ENCODE measurements around the gene BCL3. TPM values are rescaled to one million over a fixed set of nuclear protein-coding genes. Genes with fewer than 3 reads are reported as not detected.
"Not testable (repeated sequence)": the region's sequence is repeated elsewhere in the genome, so short reads cannot be mapped to it uniquely, and the experiment has no call there.

BCL3 gene
- total RNA-seq, 1 experiment from 2014 or later = 37.9 TPM

- no TSS peak for BruUV-seq (replicated peaks)
- no peaks in the 10 kb centered on the region for H3K9me2 ChIP-seq (ENCODE audit: insufficient read depth)
- intact Hi-C loops (cut with micrococcal nuclease) = no loop called here
- no peaks in the 10 kb centered on the region for H3K36me3 ChIP-seq (ENCODE audit: control insufficient read depth in 1 of 2, insufficient read depth in 2 of 2, low read length in 2 of 2)
- POLR2A ChIA-PET = no interaction called here
- H3K4me1 ChIP-seq (ENCODE audit: control insufficient read depth in 1 of 2, insufficient read depth in 2 of 2, low read length in 2 of 2) = peaks cover 53 to 63% of the 10 kb centered on the region in 2 experiments
- no peak overlapping the region for H2AFZ ChIP-seq (ENCODE audit: low read depth, low read length, poor library complexity, severe bottlenecking)
- DNase-seq (ENCODE audit: low read depth, low spot score) (no peak), ATAC-seq (no peak)
- no peaks in the 10 kb centered on the region for H3K27me3 ChIP-seq (ENCODE audit: insufficient read depth, low read length)
- RAD21 ChIA-PET (ENCODE audit: low non-redundant PET in 1 of 2, low total read pairs in 2 of 2, uncharacterized antibody in 2 of 2, unreplicated experiment in 2 of 2) = no interaction called here
- H4K20me1 ChIP-seq (ENCODE audit: insufficient read depth) = no peaks in the 10 kb centered on the region
- CTCF ChIA-PET = interaction anchor here (1.1 to 6.1 kb wide), 3 partner anchors 19 to 109 kb away, joined by 3 to 219 read pairs (median 3); no protein-coding TSS in a partner anchor
- H3K4me2 ChIP-seq (ENCODE audit: low read length) = peak overlapping the region; percentile 9; the same call in 1 of the 2 replicates
- no peak overlapping the region for H3K4me3 ChIP-seq (replicated peaks in 1 of 2; ENCODE audit: low read depth in 1 of 2, low read length in 2 of 2)
- H3K9me3 ChIP-seq (ENCODE audit: control insufficient read depth in 1 of 2, insufficient read depth in 1 of 2, low read depth in 1 of 2, low read length in 2 of 2) = no peaks in the 10 kb centered on the region; a peak in 1 of 4 replicates
- H3K27ac ChIP-seq (ENCODE audit: low read depth, low read length) = no peak overlapping the region
- no peak for TF ChIP-seq SRF (IDR thresholded peaks at IDR 0.05; ENCODE audit: low read depth)
- TF ChIP-seq FOSL1 (IDR thresholded peaks at IDR 0.05; ENCODE audit: low read depth) = no peak
- no peak for TF ChIP-seq SIN3A (IDR thresholded peaks at IDR 0.05; ENCODE audit: low read depth)
- TF ChIP-seq, protein P1, sequence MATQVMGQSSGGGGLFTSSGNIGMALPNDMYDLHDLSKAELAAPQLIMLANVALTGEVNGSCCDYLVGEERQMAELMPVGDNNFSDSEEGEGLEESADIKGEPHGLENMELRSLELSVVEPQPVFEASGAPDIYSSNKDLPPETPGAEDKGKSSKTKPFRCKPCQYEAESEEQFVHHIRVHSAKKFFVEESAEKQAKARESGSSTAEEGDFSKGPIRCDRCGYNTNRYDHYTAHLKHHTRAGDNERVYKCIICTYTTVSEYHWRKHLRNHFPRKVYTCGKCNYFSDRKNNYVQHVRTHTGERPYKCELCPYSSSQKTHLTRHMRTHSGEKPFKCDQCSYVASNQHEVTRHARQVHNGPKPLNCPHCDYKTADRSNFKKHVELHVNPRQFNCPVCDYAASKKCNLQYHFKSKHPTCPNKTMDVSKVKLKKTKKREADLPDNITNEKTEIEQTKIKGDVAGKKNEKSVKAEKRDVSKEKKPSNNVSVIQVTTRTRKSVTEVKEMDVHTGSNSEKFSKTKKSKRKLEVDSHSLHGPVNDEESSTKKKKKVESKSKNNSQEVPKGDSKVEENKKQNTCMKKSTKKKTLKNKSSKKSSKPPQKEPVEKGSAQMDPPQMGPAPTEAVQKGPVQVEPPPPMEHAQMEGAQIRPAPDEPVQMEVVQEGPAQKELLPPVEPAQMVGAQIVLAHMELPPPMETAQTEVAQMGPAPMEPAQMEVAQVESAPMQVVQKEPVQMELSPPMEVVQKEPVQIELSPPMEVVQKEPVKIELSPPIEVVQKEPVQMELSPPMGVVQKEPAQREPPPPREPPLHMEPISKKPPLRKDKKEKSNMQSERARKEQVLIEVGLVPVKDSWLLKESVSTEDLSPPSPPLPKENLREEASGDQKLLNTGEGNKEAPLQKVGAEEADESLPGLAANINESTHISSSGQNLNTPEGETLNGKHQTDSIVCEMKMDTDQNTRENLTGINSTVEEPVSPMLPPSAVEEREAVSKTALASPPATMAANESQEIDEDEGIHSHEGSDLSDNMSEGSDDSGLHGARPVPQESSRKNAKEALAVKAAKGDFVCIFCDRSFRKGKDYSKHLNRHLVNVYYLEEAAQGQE (IDR thresholded peaks at IDR 0.05; ENCODE audit: low read depth) = no peak
- no peak for TF ChIP-seq POLR2A (IDR thresholded peaks at IDR 0.05; ENCODE audit: borderline replicate concordance, extremely low read depth, insufficient read depth, insufficient read length)
- TF ChIP-seq ZNF274 (IDR thresholded peaks at IDR 0.05; ENCODE audit: low read depth, low read length) = no peak
- TF ChIP-seq ATF3 (IDR thresholded peaks at IDR 0.05) = no peak
- TF ChIP-seq CBX3 (IDR thresholded peaks at IDR 0.05; ENCODE audit: low read depth) = no peak
- TF ChIP-seq ZFX (IDR thresholded peaks at IDR 0.05) = no peak
- no peak for TF ChIP-seq JUND (IDR thresholded peaks at IDR 0.05)
- TF ChIP-seq CTCF (IDR thresholded peaks at IDR 0.05 in 2 of 3, conservative IDR thresholded peaks at IDR 0.05 in 1 of 3; ENCODE audit: borderline replicate concordance in 1 of 3, insufficient read depth in 1 of 3, low read depth in 2 of 3, low read length in 2 of 3) = no peak
- no peak for TF ChIP-seq SP1 (IDR thresholded peaks at IDR 0.05; ENCODE audit: low read depth)
- TF ChIP-seq EZH2phosphoT487 (IDR thresholded peaks at IDR 0.05; ENCODE audit: borderline replicate concordance) = no peak
- no peak for TF ChIP-seq ELF1 (IDR thresholded peaks at IDR 0.05; ENCODE audit: borderline replicate concordance, low read depth)
- TF ChIP-seq TCF7L2 (IDR thresholded peaks at IDR 0.05; ENCODE audit: borderline replicate concordance, extremely low read depth, insufficient read depth, insufficient read length) = no peak
- H3K79me2 ChIP-seq (ENCODE audit: insufficient read depth, low read length) = no peaks in the 10 kb centered on the region
- no peak overlapping the region for H3K9ac ChIP-seq (ENCODE audit: low read length)
Measured at GRCh38 chr19:44720945-44721344, 27.6 kb upstream of the BCL3 start.

- H4K20me1 ChIP-seq (ENCODE audit: insufficient read depth); BruUV-seq (replicated peaks); H3K36me3 ChIP-seq (ENCODE audit: control insufficient read depth in 1 of 2, insufficient read depth in 2 of 2, low read length in 2 of 2); H3K9me3 ChIP-seq (ENCODE audit: control insufficient read depth in 1 of 2, insufficient read depth in 1 of 2, low read depth in 1 of 2, low read length in 2 of 2); DNase-seq (ENCODE audit: low read depth, low spot score); H3K27me3 ChIP-seq (ENCODE audit: insufficient read depth, low read length); ATAC-seq; H3K4me3 ChIP-seq (replicated peaks in 1 of 2; ENCODE audit: low read depth in 1 of 2, low read length in 2 of 2); H3K9me2 ChIP-seq (ENCODE audit: insufficient read depth); intact Hi-C loops (cut with micrococcal nuclease); H3K9ac ChIP-seq (ENCODE audit: low read length); H3K27ac ChIP-seq (ENCODE audit: low read depth, low read length); H3K79me2 ChIP-seq (ENCODE audit: insufficient read depth, low read length); H2AFZ ChIP-seq (ENCODE audit: low read depth, low read length, poor library complexity, severe bottlenecking); H3K4me2 ChIP-seq (ENCODE audit: low read length); POLR2A ChIA-PET: not testable (repeated sequence)
- ChIA-PET CTCF (interaction anchor here (0.9 to 6.1 kb wide), 6 partner anchors 18 to 150 kb away, joined by 3 to 219 read pairs (median 3); no protein-coding TSS in a partner anchor), RAD21 (ENCODE audit: low non-redundant PET in 1 of 2, low total read pairs in 2 of 2, uncharacterized antibody in 2 of 2, unreplicated experiment in 2 of 2) (interaction anchor here in 1 of 2 experiments (0.6 kb wide), 1 partner anchor 10 kb away, joined by 3 read pairs; no protein-coding TSS in a partner anchor)
- H3K4me1 ChIP-seq (ENCODE audit: control insufficient read depth in 1 of 2, insufficient read depth in 2 of 2, low read length in 2 of 2) = peaks cover 53 to 66% of the 10 kb centered on the region in 2 experiments
Measured at GRCh38 chr19:44721369-44721768, 27.1 kb upstream of the BCL3 start.
